ENCODE data around the gene RENBP.

Gene RENBP

GRCh38 chrX:153944140-153944799, at the start of gene RENBP:
TSS of gene RENBP (minus strand) at chrX:153944643. CDS start at chrX:153944610, 33 bp downstream.
- no peak for TF ChIP-seq CTCF (IDR thresholded peaks at IDR 0.05)
- no peak for TF ChIP-seq ZFX (IDR thresholded peaks at IDR 0.05; ENCODE audit: borderline replicate concordance)
- H3K27ac ChIP-seq, result 0 out of 2 replicates have a peak within 1 kb of the TSS, but pooled peaks have one; percentile 31

GRCh38 chrX:153993978-153994377, 49.5 kb upstream of the RENBP start:
- TF ChIP-seq ZFX (IDR thresholded peaks at IDR 0.05; ENCODE audit: borderline replicate concordance) (no peak), CTCF (IDR thresholded peaks at IDR 0.05) (no peak)
- H3K27ac ChIP-seq, result no peak overlapping the region

GRCh38 chrX:153993079-153993478, 48.6 kb upstream of the RENBP start:
- TF ChIP-seq CTCF (IDR thresholded peaks at IDR 0.05), result no peak
- no peak for TF ChIP-seq ZFX (IDR thresholded peaks at IDR 0.05; ENCODE audit: borderline replicate concordance)
- H3K27ac ChIP-seq, result no peak overlapping the region

GRCh38 chrX:153992180-153992579, 47.7 kb upstream of the RENBP start:
- no peak overlapping the region for H3K27ac ChIP-seq
- TF ChIP-seq ZFX (IDR thresholded peaks at IDR 0.05; ENCODE audit: borderline replicate concordance) (no peak), CTCF (IDR thresholded peaks at IDR 0.05) (no peak)

- TF ChIP-seq ZFX (IDR thresholded peaks at IDR 0.05; ENCODE audit: borderline replicate concordance) (no peak), CTCF (IDR thresholded peaks at IDR 0.05) (no peak)
- no peak overlapping the region for H3K27ac ChIP-seq
Observed at GRCh38 chrX:153991013-153991580, 46.7 kb upstream of the RENBP start.

- no peak overlapping the region for H3K27ac ChIP-seq
- TF ChIP-seq ZFX (IDR thresholded peaks at IDR 0.05; ENCODE audit: borderline replicate concordance) (no peak), CTCF (IDR thresholded peaks at IDR 0.05) (no peak)
Observed at GRCh38 chrX:153989973-153990655, 45.7 kb upstream of the RENBP start.

GRCh38 chrX:153988493-153988892, 44.0 kb upstream of the RENBP start:
- TF ChIP-seq ZFX (IDR thresholded peaks at IDR 0.05; ENCODE audit: borderline replicate concordance) (no peak), CTCF (IDR thresholded peaks at IDR 0.05) (no peak)
- no peak overlapping the region for H3K27ac ChIP-seq

Measured in 22Rv1 (cell line).